ENCODE results near the gene USP3. TPM values are rescaled to one million over a fixed set of nuclear protein-coding genes. Genes with fewer than 3 reads are reported as not detected.

Gene USP3
- total and polyA plus RNA-seq, 9 donors = 21.1 to 76.0 (median 60.1) TPM

GRCh38 chr15:63597038-63597790 lies 92.8 kb downstream of the USP3 start, which contains the start of gene FBXL22:
Gene FBXL22, plus strand, starts transcription at chr15:63597387. Its CDS starts 6 bp downstream, at chr15:63597393.
- intact Hi-C loops (cut with DNase I) = loop anchor here in 1 of 4 donors (5.0 kb wide), 1 partner anchor 95 kb away; the partner anchor contains the start of gene USP3
- peaks cover 27% of the 10 kb centered on the region for H3K4me1 ChIP-seq (ENCODE audit: insufficient read depth)
- no peaks in the 10 kb centered on the region for H3K27me3 ChIP-seq
- H3K36me3 ChIP-seq = no peaks in the 10 kb centered on the region
- peak within 1 kb of the TSS; percentile 10 to 80 for H3K27ac ChIP-seq
- DNase-seq = peak in 4 of 5 donors; percentile 29 to 70 (median 54)
- no peaks in the 10 kb centered on the region for H3K9me3 ChIP-seq
- peak within 1 kb of the TSS; percentile 35 for H3K4me3 ChIP-seq
- TF ChIP-seq CTCF (IDR thresholded peaks at IDR 0.05) (no peak), EP300 (IDR thresholded peaks at IDR 0.05) (no peak), POLR2A (IDR thresholded peaks at IDR 0.05) (no peak)
- 10 to 17% (median 12%) methylated on average over 23 of the region's 23 CpGs for WGBS, 3 donors

GRCh38 chr15:63597821-63598220 lies 93.4 kb downstream of the USP3 start:
- intact Hi-C loops (cut with DNase I) = loop anchor here in 1 of 4 donors (5.0 kb wide), 1 partner anchor 96 kb away; the partner anchor contains the start of gene USP3
- H3K36me3 ChIP-seq = no peaks in the 10 kb centered on the region
- H3K9me3 ChIP-seq = no peaks in the 10 kb centered on the region
- no peaks in the 10 kb centered on the region for H3K27me3 ChIP-seq
- no peak for TF ChIP-seq EP300 (IDR thresholded peaks at IDR 0.05)
- peak overlapping the region; percentile 10 to 80 for H3K27ac ChIP-seq
- 21 to 37% (median 24%) methylated on average over 6 of the region's 6 CpGs for WGBS, 3 donors
- DNase-seq = peak; percentile 61 to 72 (median 61)
- peak overlapping the region; percentile 35 for H3K4me3 ChIP-seq
- H3K4me1 ChIP-seq (ENCODE audit: insufficient read depth) = peaks cover 29% of the 10 kb centered on the region

GRCh38 chr15:63598473-63599400 lies 94.3 kb downstream of the USP3 start:
- H3K4me1 ChIP-seq (ENCODE audit: insufficient read depth) = peaks cover 29% of the 10 kb centered on the region
- TF ChIP-seq EP300 (IDR thresholded peaks at IDR 0.05) (no peak), POLR2A (IDR thresholded peaks at IDR 0.05) (no peak), CTCF (IDR thresholded peaks at IDR 0.05) (no peak)

GRCh38 chr15:63599401-63600000 lies 95.1 kb downstream of the USP3 start:
- intact Hi-C loops (cut with DNase I) = loop anchor here in 1 of 4 donors (5.0 kb wide), 1 partner anchor 97 kb away; the partner anchor contains the start of gene USP3
- H3K27me3 ChIP-seq = no peaks in the 10 kb centered on the region
- peak in 1 of 3 donors; percentile 46 for TF ChIP-seq CTCF (IDR thresholded peaks at IDR 0.05)
- no peak for TF ChIP-seq POLR2A (IDR thresholded peaks at IDR 0.05)
- no peaks in the 10 kb centered on the region for H3K36me3 ChIP-seq
- H3K27ac ChIP-seq = peak overlapping the region; percentile 48 to 80
- H3K4me1 ChIP-seq (ENCODE audit: insufficient read depth) = peaks cover 29% of the 10 kb centered on the region
- 33 to 40% (median 36%) methylated on average over 19 of the region's 19 CpGs for WGBS, 3 donors
- no peaks in the 10 kb centered on the region for H3K9me3 ChIP-seq
- H3K4me3 ChIP-seq = peak overlapping the region; percentile 65
- DNase-seq = peak; percentile 62 to 79 (median 67)

More at GRCh38 chr15:63598473-63599400, 94.3 kb downstream of the USP3 start:
- Histone ChIP-seq H3K27ac (peak overlapping the region; percentile 10 to 80), H3K27me3 (no peaks in the 10 kb centered on the region), H3K36me3 (no peaks in the 10 kb centered on the region), H3K9me3 (no peaks in the 10 kb centered on the region), H3K4me3 (no peak overlapping the region)
- intact Hi-C loops (cut with DNase I) = loop anchor here in 1 of 4 donors (5.0 kb wide), 1 partner anchor 96 kb away; the partner anchor contains the start of gene USP3
- peak in 4 of 5 donors; percentile 41 to 57 (median 47) for DNase-seq
- WGBS, 3 donors = 38 to 50% (median 40%) methylated on average over 12 of the region's 12 CpGs
